Activated naive CD8-positive, alpha-beta T cell (primary cell): ENCODE results near the gene GATD1.

Experiments used
- H3K27ac Mint-ChIP-seq: one replicate; pipeline ENCODE4 v1.8.0; 2021; ENCODE audit warnings: mixed read lengths
- H3K27me3 Mint-ChIP-seq: one replicate; pipeline ENCODE4 v1.8.0; 2021; ENCODE audit warnings: mixed read lengths
- H3K36me3 Mint-ChIP-seq: one replicate; pipeline ENCODE4 v1.8.0; 2021; ENCODE audit warnings: mixed read lengths
- H3K4me1 Mint-ChIP-seq: one replicate; pipeline ENCODE4 v1.8.0; 2021; ENCODE audit warnings: low read depth, mixed read lengths
- H3K4me3 Mint-ChIP-seq: one replicate; pipeline ENCODE4 v1.8.0; 2021; ENCODE audit warnings: mild to moderate bottlenecking, mixed read lengths
- H3K9me3 Mint-ChIP-seq: one replicate; pipeline ENCODE4 v1.8.0; 2021; ENCODE audit warnings: low read depth, mixed read lengths

Gene GATD1

GRCh38 chr11:818396-819128 is 41.3 kb upstream of the GATD1 start, which contains the start of gene PNPLA2:
PNPLA2 (plus strand) TSS chr11:818914; CDS start chr11:819719, 805 bp downstream.
- H3K27ac Mint-ChIP-seq: no peak within 1 kb of the TSS
- peaks cover 10% of the 10 kb centered on the region for H3K4me1 Mint-ChIP-seq
- H3K27me3 Mint-ChIP-seq: no peaks in the 10 kb centered on the region
- H3K9me3 Mint-ChIP-seq: no peaks in the 10 kb centered on the region
- no peaks in the 10 kb centered on the region for H3K36me3 Mint-ChIP-seq
- peak within 1 kb of the TSS; percentile 76 for H3K4me3 Mint-ChIP-seq

GRCh38 chr11:816433-816779 is 39.1 kb upstream of the GATD1 start:
- Mint-ChIP-seq H3K27me3 (no peaks in the 10 kb centered on the region), H3K9me3 (no peaks in the 10 kb centered on the region), H3K36me3 (no peaks in the 10 kb centered on the region), H3K27ac (no peak overlapping the region), H3K4me1 (peaks cover 22% of the 10 kb centered on the region), H3K4me3 (no peak overlapping the region)

GRCh38 chr11:815675-816432 is 38.6 kb upstream of the GATD1 start:
- Mint-ChIP-seq H3K36me3 (peaks cover 5% of the 10 kb centered on the region), H3K4me1 (peaks cover 23% of the 10 kb centered on the region), H3K27me3 (no peaks in the 10 kb centered on the region), H3K27ac (no peak overlapping the region), H3K9me3 (no peaks in the 10 kb centered on the region), H3K4me3 (no peak overlapping the region)

DNA sequence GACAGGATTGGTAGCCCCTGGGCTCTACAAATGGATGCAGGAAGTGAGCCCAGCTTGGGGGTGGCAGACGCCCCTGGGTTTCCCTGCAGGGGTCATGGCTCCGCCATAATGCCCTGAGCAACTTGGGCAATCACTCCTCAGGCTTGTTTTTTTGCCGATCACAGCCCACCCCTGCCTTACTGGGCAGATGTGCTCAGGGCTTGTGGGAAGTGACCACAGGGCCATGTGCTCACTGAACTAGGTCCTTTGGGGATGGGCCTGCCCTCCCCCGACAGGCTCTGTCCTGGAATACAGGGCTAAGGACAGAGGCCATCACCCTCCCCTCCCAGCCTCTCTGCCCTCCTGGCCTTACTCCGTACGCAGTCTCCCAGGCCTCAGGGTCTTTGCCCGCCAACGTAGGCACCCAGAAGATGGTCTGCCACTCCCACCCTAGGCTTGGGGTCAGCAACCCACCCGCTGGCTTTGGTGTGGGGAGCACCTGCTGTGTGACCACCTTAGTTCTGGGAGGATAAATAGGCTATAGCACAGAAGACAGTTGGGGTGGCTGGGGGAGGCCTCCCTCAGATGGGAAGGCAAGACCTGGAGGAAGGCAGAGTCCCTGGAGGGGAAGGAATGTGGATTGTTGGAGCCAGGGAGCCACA is 36.3 kb upstream of the GATD1 start:
- peaks cover 5% of the 10 kb centered on the region for H3K36me3 Mint-ChIP-seq
- H3K27me3 Mint-ChIP-seq: no peaks in the 10 kb centered on the region
- peak overlapping the region; percentile 11 for H3K27ac Mint-ChIP-seq
- peaks cover 24% of the 10 kb centered on the region for H3K4me1 Mint-ChIP-seq
- peak overlapping the region; percentile 46 for H3K4me3 Mint-ChIP-seq
- no peaks in the 10 kb centered on the region for H3K9me3 Mint-ChIP-seq

- Mint-ChIP-seq H3K36me3 (peaks cover 5% of the 10 kb centered on the region), H3K27me3 (no peaks in the 10 kb centered on the region), H3K4me1 (peaks cover 27% of the 10 kb centered on the region), H3K9me3 (no peaks in the 10 kb centered on the region), H3K4me3 (peak overlapping the region; percentile 91), H3K27ac (peak overlapping the region; percentile 93)
Measured at GRCh38 chr11:813072-813455, 35.8 kb upstream of the GATD1 start.

GRCh38 chr11:812390-812789 is 35.1 kb upstream of the GATD1 start:
- peak overlapping the region; percentile 93 for H3K27ac Mint-ChIP-seq
- H3K36me3 Mint-ChIP-seq: peaks cover 5% of the 10 kb centered on the region
- peaks cover 31% of the 10 kb centered on the region for H3K4me1 Mint-ChIP-seq
- H3K9me3 Mint-ChIP-seq: no peaks in the 10 kb centered on the region
- peak overlapping the region; percentile 91 for H3K4me3 Mint-ChIP-seq
- no peaks in the 10 kb centered on the region for H3K27me3 Mint-ChIP-seq

GRCh38 chr11:811446-812245 is 34.4 kb upstream of the GATD1 start:
- H3K4me1 Mint-ChIP-seq: peaks cover 31% of the 10 kb centered on the region
- peak overlapping the region; percentile 91 for H3K4me3 Mint-ChIP-seq
- no peaks in the 10 kb centered on the region for H3K27me3 Mint-ChIP-seq
- H3K9me3 Mint-ChIP-seq: no peaks in the 10 kb centered on the region
- peak overlapping the region; percentile 93 for H3K27ac Mint-ChIP-seq
- peaks cover 5% of the 10 kb centered on the region for H3K36me3 Mint-ChIP-seq

DNA sequence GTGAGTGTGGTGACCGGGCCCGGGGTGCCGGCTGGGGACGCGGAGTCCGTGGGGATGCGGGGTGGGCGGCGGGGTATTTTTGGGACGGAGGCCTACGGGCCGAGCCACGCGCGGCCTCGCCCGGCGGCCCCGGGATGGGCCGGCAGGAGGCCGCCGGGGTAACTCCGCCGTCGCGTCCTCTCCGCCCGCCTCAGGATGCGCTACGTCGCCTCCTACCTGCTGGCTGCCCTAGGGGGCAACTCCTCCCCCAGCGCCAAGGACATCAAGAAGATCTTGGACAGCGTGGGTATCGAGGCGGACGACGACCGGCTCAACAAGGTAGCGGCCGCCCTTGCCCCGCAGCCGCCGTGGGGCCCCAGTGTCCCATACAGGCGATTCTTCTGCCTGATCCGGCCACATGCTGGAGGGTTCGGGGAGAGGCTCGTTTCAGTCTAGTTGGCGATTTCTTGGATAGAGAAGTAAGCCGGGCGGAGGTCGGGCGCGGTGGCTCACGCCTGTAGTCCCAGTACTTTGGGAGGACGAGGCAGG is 32.8 kb upstream of the GATD1 start:
- Mint-ChIP-seq H3K36me3 (peaks cover 5% of the 10 kb centered on the region), H3K4me3 (peak overlapping the region; percentile 93), H3K27ac (peak overlapping the region; percentile 98), H3K9me3 (no peaks in the 10 kb centered on the region), H3K27me3 (no peaks in the 10 kb centered on the region), H3K4me1 (peaks cover 31% of the 10 kb centered on the region)

- Mint-ChIP-seq H3K27ac (peak within 1 kb of the TSS; percentile 98), H3K4me3 (peak within 1 kb of the TSS; percentile 93), H3K36me3 (peaks cover 5% of the 10 kb centered on the region), H3K4me1 (peaks cover 32% of the 10 kb centered on the region), H3K27me3 (no peaks in the 10 kb centered on the region), H3K9me3 (no peaks in the 10 kb centered on the region)
Measured at GRCh38 chr11:809287-810039, 32.2 kb upstream of the GATD1 start, which contains the start of gene RPLP2. RPLP2 (plus strand) TSS chr11:809967; CDS start chr11:810235, 268 bp downstream.

- Mint-ChIP-seq H3K9me3 (no peaks in the 10 kb centered on the region), H3K27ac (peak overlapping the region; percentile 98), H3K36me3 (peaks cover 5% of the 10 kb centered on the region), H3K4me3 (peak overlapping the region; percentile 93), H3K27me3 (no peaks in the 10 kb centered on the region), H3K4me1 (peaks cover 36% of the 10 kb centered on the region)
Measured at GRCh38 chr11:808427-809286, 31.4 kb upstream of the GATD1 start.

- Mint-ChIP-seq H3K36me3 (no peaks in the 10 kb centered on the region), H3K27ac (peak overlapping the region; percentile 50), H3K4me3 (peak overlapping the region; percentile 75), H3K9me3 (no peaks in the 10 kb centered on the region), H3K4me1 (peaks cover 16% of the 10 kb centered on the region), H3K27me3 (no peaks in the 10 kb centered on the region)
Measured at GRCh38 chr11:804599-804964, 27.3 kb upstream of the GATD1 start.

GRCh38 chr11:803770-804598 is 26.7 kb upstream of the GATD1 start:
- H3K27ac Mint-ChIP-seq: no peak overlapping the region
- no peaks in the 10 kb centered on the region for H3K36me3 Mint-ChIP-seq
- H3K4me3 Mint-ChIP-seq: peak overlapping the region; percentile 75
- H3K9me3 Mint-ChIP-seq: no peaks in the 10 kb centered on the region
- H3K4me1 Mint-ChIP-seq: peaks cover 15% of the 10 kb centered on the region
- H3K27me3 Mint-ChIP-seq: no peaks in the 10 kb centered on the region

- Mint-ChIP-seq H3K4me1 (peaks cover 9% of the 10 kb centered on the region), H3K27ac (no peak overlapping the region), H3K9me3 (no peaks in the 10 kb centered on the region), H3K36me3 (no peaks in the 10 kb centered on the region), H3K27me3 (no peaks in the 10 kb centered on the region), H3K4me3 (no peak overlapping the region)
Measured at GRCh38 chr11:803467-803742, 26.1 kb upstream of the GATD1 start.
